Esophagus squamous epithelium (tissue), 5 donors: ENCODE results near the gene ANO3. TPM values are rescaled to one million over a fixed set of nuclear protein-coding genes. Genes with fewer than 3 reads are reported as not detected.

ENCODE experiments used
- DNase-seq: peaks from one replicate; lab custom pipeline; 2025; lab: John Stamatoyannopoulos, UW
- H3K27ac ChIP-seq, 4 donors: fragments of 200-600 bp; sonication (generic); one replicate each; pipeline ENCODE4 v1.5.1; 2016 to 2019; ENCODE audit warnings: mild to moderate bottlenecking in 1 of 4
- H3K27me3 ChIP-seq, 4 donors: fragments of 200-600 bp; sonication (generic); 1 replicate in 3 of 4; 2 replicates in 1 of 4; pipeline versions ENCODE4 v1.5.1 to v1.6.0; 2017 to 2021; ENCODE audit warnings: antibody characterized with exemption in 1 of 4
- H3K36me3 ChIP-seq, 3 donors: fragments of 200-600 bp; sonication (generic); one replicate each; pipeline ENCODE4 v1.5.1; 2016 to 2019
- H3K4me1 ChIP-seq, 3 donors: fragments of 200-600 bp; sonication (generic); one replicate each; pipeline ENCODE4 v1.5.1; 2017 to 2019
- H3K4me3 ChIP-seq, 4 donors: fragments of 200-600 bp; sonication (generic); 1 replicate in 3 of 4; 2 replicates in 1 of 4; pipeline ENCODE4 v1.5.1; 2016 to 2019; ENCODE audit warnings: mild to moderate bottlenecking in 2 of 4, moderate library complexity in 1 of 4
- H3K9me3 ChIP-seq, 3 donors: fragments of 200-600 bp; sonication (generic); one replicate each; pipeline ENCODE4 v1.5.1; 2016 to 2019
- POLR2A ChIP-seq, 4 donors: fragments of 450-650 bp; IDR thresholded peaks; one replicate each; pipeline ENCODE4 v1.6.1; 2017; ENCODE audit warnings: antibody characterized with exemption in 4 of 4, mild to moderate bottlenecking in 4 of 4, moderate library complexity in 3 of 4
- WGBS, 2 donors: methylation state at CpG; one replicate each; pipeline ENCODE4 v1.1.5; 2018; 5-methylcytosine and 5-hydroxymethylcytosine counted together
- intact Hi-C: fragments of 100-400 bp; cut with DNase I; formaldehyde crosslinking; loops from one replicate; pipeline ENCODE4 v1.15.0; 2022
- total RNA-seq, 4 donors: library from RNA; depleted of rRNA; stranded (reverse); fragments of >200 nt; gene quantifications; one replicate each; pipeline ENCODE4 v1.1.0, GENCODE V29; 2016
- TF ChIP-seq, protein P1 (sequence below), 6 experiments: fragments of 450-650 bp in 4 of 6; fragments of 200-600 bp in 2 of 6; sonication (generic) in 2 of 6; IDR thresholded peaks; one replicate each; pipeline ENCODE4 v1.5.1; 2016 to 2019; ENCODE audit warnings: antibody characterized with exemption in 6 of 6, mild to moderate bottlenecking in 4 of 6, moderate library complexity in 4 of 6
- donor health status: DM: yes; HTN: yes; CAD: no.

The ANO3 gene
- total RNA-seq, 4 donors from 2014 or later: not detected

DNA sequence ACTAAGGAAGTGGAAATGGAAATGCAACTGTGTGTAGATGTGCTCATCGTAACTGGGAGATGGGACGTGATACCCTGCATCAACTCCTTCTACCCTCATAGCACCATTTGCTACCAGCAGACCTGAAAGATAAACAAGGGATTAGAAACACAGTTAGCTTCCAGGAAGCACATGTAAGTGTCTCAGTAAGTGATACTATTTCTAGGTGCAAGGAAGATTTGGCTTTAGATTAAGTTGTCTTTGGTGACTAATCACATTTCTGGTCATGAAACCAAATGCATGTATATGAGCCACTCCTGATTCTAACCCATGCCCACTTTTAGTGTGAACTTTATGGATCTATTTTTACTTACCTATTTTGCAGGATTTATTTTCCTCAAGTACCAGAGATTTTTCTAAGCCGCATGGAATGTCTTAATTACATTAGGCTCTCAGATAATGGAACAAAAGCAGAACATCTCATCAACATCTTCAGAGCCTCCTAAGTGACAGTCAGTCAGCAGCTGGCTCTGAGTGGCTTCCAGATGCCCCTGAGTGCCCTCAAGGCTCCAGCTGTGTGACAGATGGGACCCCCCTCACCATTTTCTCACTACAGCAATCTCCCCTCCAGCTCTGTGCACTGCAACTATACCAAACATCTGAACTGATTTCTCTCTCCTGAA is 368.8 kb downstream of the ANO3 start:
- intact Hi-C loops: no loop called here
- Histone ChIP-seq H3K9me3 (no peaks in the 10 kb centered on the region), H3K27me3 (no peaks in the 10 kb centered on the region), H3K36me3 (no peaks in the 10 kb centered on the region), H3K4me1 (peaks cover 0 to 8% (median 0%) of the 10 kb centered on the region in 3 donors), H3K4me3 (no peak overlapping the region), H3K27ac (no peak overlapping the region)
- TF ChIP-seq POLR2A (IDR thresholded peaks at IDR 0.05): no peak
- TF ChIP-seq, protein P1, sequence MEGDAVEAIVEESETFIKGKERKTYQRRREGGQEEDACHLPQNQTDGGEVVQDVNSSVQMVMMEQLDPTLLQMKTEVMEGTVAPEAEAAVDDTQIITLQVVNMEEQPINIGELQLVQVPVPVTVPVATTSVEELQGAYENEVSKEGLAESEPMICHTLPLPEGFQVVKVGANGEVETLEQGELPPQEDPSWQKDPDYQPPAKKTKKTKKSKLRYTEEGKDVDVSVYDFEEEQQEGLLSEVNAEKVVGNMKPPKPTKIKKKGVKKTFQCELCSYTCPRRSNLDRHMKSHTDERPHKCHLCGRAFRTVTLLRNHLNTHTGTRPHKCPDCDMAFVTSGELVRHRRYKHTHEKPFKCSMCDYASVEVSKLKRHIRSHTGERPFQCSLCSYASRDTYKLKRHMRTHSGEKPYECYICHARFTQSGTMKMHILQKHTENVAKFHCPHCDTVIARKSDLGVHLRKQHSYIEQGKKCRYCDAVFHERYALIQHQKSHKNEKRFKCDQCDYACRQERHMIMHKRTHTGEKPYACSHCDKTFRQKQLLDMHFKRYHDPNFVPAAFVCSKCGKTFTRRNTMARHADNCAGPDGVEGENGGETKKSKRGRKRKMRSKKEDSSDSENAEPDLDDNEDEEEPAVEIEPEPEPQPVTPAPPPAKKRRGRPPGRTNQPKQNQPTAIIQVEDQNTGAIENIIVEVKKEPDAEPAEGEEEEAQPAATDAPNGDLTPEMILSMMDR (IDR thresholded peaks at IDR 0.05): no peak
- 69 to 85% methylated on average over 3 of the region's 3 CpGs for WGBS, 2 donors
- DNase-seq: no peak

- no peak for DNase-seq
- intact Hi-C loops: no loop called here
- Histone ChIP-seq H3K4me3 (no peak overlapping the region), H3K36me3 (no peaks in the 10 kb centered on the region), H3K27me3 (no peaks in the 10 kb centered on the region), H3K4me1 (peaks cover 0 to 8% (median 0%) of the 10 kb centered on the region in 3 donors), H3K9me3 (no peaks in the 10 kb centered on the region), H3K27ac (no peak overlapping the region)
- TF ChIP-seq POLR2A (IDR thresholded peaks at IDR 0.05): no peak
- TF ChIP-seq, protein P1 (IDR thresholded peaks at IDR 0.05): no peak
Measured at GRCh38 chr11:26702406-26702805, 370.5 kb downstream of the ANO3 start.

GRCh38 chr11:26703411-26704191 is 371.7 kb downstream of the ANO3 start:
- DNase-seq: no peak
- H3K27me3 ChIP-seq: no peaks in the 10 kb centered on the region
- H3K36me3 ChIP-seq: no peaks in the 10 kb centered on the region
- 35 to 43% methylated on average over 5 of the region's 5 CpGs for WGBS, 2 donors
- no peaks in the 10 kb centered on the region for H3K9me3 ChIP-seq
- H3K4me1 ChIP-seq: peaks cover 0 to 8% (median 0%) of the 10 kb centered on the region in 3 donors
- no peak for TF ChIP-seq POLR2A (IDR thresholded peaks at IDR 0.05)
- TF ChIP-seq, protein P1 (IDR thresholded peaks at IDR 0.05): no peak
- intact Hi-C loops: no loop called here
- no peak overlapping the region for H3K27ac ChIP-seq
- no peak overlapping the region for H3K4me3 ChIP-seq

DNA sequence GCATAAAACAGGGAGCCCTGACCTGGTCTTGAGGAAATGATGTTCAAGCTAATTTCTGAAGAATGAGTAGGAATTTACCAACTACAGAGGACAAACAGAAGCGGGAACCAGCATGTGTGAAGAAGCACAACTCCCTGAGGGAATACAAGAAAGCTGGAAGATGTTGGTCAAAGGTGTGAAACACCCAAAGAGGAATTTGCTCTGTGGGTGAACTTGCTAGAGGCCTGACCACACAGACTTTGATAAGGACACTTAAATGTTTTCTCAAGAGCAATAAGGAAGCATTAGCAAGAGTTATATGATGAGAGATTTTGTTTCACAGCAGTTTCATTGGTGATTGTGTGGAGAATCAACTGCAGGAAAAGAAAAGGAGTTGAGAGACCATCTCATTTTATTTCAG is 372.3 kb downstream of the ANO3 start:
- no peaks in the 10 kb centered on the region for H3K36me3 ChIP-seq
- no peak for TF ChIP-seq POLR2A (IDR thresholded peaks at IDR 0.05)
- TF ChIP-seq, protein P1 (IDR thresholded peaks at IDR 0.05): no peak
- intact Hi-C loops: no loop called here
- peaks cover 0 to 8% (median 0%) of the 10 kb centered on the region in 3 donors for H3K4me1 ChIP-seq
- no peak overlapping the region for H3K27ac ChIP-seq
- H3K9me3 ChIP-seq: no peaks in the 10 kb centered on the region
- H3K27me3 ChIP-seq: no peaks in the 10 kb centered on the region
- 60 to 69% methylated on average over 1 of the region's 1 CpG for WGBS, 2 donors
- H3K4me3 ChIP-seq: no peak overlapping the region
- no peak for DNase-seq

- H3K4me1 ChIP-seq: no peaks in the 10 kb centered on the region
- no peaks in the 10 kb centered on the region for H3K9me3 ChIP-seq
- no peaks in the 10 kb centered on the region for H3K27me3 ChIP-seq
- intact Hi-C loops: no loop called here
- no peak for TF ChIP-seq POLR2A (IDR thresholded peaks at IDR 0.05)
- TF ChIP-seq, protein P1 (IDR thresholded peaks at IDR 0.05): no peak
- H3K4me3 ChIP-seq: no peak overlapping the region
- no peak for DNase-seq
- WGBS, 2 donors: 53 to 58% methylated on average over 1 of the region's 1 CpG
- no peak overlapping the region for H3K27ac ChIP-seq
- H3K36me3 ChIP-seq: no peaks in the 10 kb centered on the region
Measured at GRCh38 chr11:26706181-26706580, 374.3 kb downstream of the ANO3 start.
